SH-SY5Y (cell line): ENCODE data around the gene CHRDL2.

Experiments
- GATA2 ChIP-seq: IDR thresholded peaks from 2 replicates; pipeline ENCODE4 v1.6.1; 2011; ENCODE audit warnings: mild to moderate bottlenecking, low read depth, low read length
- GATA3 ChIP-seq: IDR thresholded peaks from 2 replicates; pipeline ENCODE4 v1.6.1; 2011; ENCODE audit warnings: low read depth, mild to moderate bottlenecking, low read length, moderate library complexity

GRCh38 chr11:74714904-74715303 is 16.3 kb downstream of the CHRDL2 start:
- no peak for TF ChIP-seq GATA2
- TF ChIP-seq GATA3 = no peak
